ENCODE measurements around the gene SPRED1.
A peak's percentile ranks its signal among the peaks of the same experiment; 100 is the strongest.

The SPRED1 gene

DNA sequence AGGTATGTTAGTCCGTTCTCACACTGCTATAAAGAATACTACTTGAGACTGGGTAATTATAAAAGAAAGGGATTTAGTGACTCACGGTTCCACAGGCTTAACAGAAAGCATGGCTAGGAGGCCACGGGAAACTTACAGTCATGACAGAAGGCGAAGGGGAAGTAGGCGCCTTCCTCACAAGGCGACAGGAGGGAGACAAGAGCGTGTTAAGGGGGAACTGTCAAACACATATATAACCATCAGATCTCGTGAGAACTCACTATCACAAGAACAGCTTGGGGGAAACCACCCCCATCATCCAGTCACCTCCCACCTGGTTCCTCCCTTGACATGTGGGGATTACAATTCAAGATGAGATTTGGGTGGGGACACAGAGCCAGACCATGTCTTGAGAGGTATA lies 30.4 kb downstream of the SPRED1 start:
- no peak for DNase-seq (ENCODE audit: low spot score)

- DNase-seq (ENCODE audit: low spot score): no peak
Observed at GRCh38 chr15:38285456-38285855, 32.8 kb downstream of the SPRED1 start.

DNA sequence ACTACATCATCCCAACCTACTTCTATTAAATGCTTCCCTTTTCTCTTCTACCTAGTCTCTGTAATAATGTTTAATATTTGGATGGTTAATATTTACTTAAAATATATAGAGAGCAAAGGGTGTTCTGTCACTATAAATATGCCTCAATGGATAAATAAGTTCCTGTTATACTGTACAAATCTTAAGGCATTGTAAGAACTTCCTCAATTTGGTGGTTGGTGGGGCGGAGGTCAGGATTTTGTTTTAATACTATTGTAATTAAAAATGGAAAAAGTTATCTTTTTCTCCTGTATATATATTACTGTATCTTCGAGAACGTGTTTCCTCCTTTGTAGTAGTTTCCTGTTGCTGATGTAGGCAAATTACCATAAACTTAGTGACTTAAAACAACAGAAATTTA lies 41.5 kb downstream of the SPRED1 start:
- DNase-seq (ENCODE audit: low spot score): no peak

GRCh38 chr15:38297623-38298388 lies 45.2 kb downstream of the SPRED1 start:
- no peak for DNase-seq (ENCODE audit: low spot score)

DNA sequence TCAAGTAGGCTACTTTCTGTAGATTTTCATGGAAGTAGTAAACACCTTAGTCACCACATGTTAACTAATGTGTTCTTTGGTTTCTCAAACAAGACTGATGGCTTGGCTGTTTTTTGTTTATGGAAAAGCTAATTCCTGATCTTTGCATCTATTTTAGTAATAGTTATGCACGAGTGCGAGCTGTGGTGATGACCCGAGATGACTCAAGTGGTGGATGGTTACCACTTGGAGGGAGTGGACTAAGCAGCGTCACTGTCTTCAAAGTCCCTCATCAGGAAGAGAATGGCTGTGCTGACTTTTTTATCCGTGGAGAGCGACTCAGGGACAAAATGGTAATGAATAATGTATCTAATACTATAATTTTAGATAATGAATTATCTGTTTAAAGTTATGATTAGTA lies 46.6 kb downstream of the SPRED1 start:
- no peak for DNase-seq (ENCODE audit: low spot score)

DNA sequence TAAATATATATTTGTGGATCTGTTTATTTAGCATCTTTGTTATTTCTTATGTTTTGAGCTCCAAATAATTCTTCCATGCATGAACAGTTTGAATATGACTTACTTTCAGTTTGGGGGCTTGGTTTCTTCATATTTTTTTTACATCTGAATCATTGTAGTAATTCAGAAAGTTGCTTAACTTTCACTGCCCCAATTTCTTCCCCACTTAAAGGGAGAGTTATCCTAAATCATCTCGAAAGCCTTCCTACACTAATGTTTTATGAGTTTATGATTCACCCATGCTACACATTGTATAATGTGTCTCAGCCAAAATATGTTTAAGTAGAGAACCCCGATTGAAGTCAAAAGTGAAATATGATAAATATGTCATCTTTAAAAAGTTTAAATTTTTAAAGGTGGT lies 47.8 kb downstream of the SPRED1 start:
- DNase-seq (ENCODE audit: low spot score): no peak

- DNase-seq (ENCODE audit: low spot score): peak; percentile 15
Observed at GRCh38 chr15:38304481-38304880, 51.8 kb downstream of the SPRED1 start.

DNA sequence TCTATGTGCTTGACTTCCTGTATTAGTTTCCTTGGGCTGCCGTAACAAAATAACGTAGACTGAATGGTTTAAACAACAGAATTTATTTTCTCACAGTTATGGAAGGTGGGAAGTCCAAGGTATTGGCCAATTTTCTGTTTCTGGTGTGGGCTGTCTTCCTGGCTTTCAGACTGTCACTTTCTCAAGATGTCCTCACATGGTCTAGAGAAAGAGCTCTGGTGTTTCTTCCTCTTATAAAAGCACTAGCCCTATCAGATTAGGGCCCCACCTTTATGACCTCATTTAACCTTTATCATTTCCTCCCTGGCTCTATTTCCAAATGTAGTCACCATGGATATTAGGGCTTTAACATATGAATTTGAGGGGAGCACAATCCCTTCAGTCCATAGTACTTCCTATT lies 54.6 kb downstream of the SPRED1 start:
- DNase-seq (ENCODE audit: low spot score): no peak

- DNase-seq (ENCODE audit: low spot score): no peak
Observed at GRCh38 chr15:38307861-38308641, 55.4 kb downstream of the SPRED1 start.

- no peak for DNase-seq (ENCODE audit: low spot score)
Observed at GRCh38 chr15:38308797-38309196, 56.2 kb downstream of the SPRED1 start.

DNA sequence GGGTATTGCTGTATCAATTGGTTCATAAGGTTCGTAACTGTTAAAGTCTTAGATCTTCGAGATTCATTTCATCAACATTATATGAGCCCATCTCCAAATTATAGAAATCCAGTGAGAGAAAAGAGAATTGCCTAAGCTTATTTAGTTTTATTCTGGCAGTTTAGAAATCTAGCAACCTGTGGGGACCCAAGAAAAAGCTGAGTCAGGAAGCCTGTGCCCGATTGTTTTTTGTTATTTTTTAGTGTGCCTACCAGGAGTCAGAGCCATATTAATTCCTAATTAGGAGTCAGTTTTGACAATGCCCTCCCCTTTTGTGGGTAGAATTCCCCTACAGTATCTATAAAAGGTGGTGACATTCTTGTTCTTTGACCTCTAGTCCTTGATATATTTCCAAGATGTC lies 59.6 kb downstream of the SPRED1 start:
- no peak for DNase-seq (ENCODE audit: low spot score)

DNA sequence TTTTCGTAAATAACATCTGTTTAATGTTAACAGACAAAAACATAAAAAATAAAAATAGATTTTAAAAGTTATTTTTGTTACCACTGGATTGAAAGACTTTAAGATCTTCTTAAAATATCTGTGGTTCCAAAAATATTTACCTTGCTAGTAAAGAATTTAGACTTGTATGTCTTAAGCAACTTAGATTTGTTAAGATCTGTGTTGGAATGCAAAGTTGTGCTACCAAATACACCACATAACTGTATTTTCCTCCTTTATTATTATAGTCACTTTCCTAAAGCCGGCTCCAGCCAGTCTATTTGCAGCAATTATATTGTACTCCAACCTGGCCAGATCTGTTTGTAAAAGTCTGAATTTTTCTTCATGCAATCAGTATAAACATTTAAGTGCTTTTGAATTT lies 63.7 kb downstream of the SPRED1 start:
- peak; percentile 9 for DNase-seq (ENCODE audit: low spot score)

DNA sequence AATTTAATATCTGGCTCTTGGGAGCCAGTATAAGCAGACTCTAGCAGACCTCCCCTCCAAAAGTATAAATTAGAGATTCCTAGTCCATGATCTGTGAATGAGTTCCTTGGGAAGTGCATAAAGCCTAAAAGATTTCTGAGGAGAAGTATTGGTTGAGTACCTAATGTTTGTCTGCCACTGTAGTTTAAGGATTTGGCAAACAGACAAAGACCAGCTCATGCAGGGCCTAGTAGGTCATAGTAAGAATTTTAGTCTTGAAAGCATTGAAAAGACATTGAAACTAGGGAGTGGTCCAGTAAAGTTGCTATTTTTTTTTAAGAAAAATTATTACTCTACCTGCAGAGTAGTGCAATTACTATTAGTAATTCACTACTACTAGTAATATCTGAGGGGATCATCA lies 67.5 kb downstream of the SPRED1 start:
- DNase-seq (ENCODE audit: low spot score): peak; percentile 5

DNA sequence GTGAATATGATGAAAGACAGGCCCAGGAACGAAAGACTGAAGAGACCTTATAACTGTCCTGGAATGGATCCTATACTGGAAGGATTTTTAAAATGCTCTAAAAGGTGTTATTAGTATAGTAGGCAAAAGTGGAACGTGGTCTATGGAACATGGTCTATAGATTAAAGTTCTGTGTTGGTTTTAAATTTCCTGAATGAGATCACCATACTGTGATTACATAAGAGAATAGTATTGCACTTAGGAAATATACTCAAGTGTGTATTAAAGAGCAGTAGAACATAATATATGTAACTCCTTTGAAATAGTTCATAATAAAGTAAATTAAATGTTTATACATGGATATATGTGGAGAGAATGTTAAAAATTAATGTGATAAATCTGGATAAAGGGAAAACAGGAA lies 68.2 kb downstream of the SPRED1 start:
- no peak for DNase-seq (ENCODE audit: low spot score)

GRCh38 chr15:38323895-38324294 lies 71.3 kb downstream of the SPRED1 start:
- DNase-seq (ENCODE audit: low spot score): no peak

DNA sequence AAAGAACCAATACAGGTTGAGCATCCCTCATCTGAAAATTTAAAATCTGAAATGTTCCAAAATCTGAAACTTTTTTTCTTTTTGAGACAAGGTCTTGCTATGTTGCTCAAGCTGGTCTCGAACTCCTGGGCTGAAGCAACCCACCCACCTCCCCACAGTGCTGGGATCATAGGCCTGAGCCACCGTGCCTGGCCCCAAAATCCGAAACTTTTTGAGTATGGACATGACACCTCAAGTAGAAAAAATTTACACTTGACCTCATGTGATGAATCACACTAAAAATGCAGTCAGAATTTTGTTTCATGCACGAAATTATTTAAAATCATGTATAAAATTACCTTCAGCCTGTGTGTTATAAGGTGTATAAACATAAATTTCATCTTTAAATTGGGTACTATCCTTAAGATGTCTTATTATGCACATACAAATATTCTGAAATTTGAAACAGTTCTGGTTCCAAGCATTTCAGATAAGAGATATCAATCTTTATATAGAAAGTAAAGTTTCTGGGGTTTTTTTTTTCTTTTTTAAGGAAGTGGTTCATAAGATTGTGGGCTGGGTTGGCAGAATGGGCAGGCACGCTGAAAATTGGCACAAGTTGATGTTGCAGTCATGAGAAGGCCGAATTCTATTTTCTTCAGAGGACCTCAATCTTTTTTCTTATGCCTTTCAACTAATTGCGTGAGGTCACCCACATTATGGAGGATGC lies 72.5 kb downstream of the SPRED1 start:
- no peak for DNase-seq (ENCODE audit: low spot score)

DNA sequence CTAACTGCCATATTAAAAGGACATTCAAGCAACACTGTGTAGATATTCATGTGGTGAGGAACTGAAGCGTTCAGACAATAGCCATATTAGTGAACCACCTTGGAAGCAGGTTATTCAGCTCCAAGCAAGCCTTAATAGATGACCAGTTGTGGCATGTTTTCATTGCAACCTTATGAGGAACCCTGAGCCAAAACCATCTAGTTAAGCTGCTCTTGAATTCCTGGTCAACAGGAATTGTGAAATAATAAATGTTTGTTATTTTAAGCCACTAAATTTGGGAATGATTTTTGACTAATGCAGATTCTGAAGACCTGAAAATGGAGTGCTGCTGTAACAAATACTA lies 73.0 kb downstream of the SPRED1 start:
- no peak for DNase-seq (ENCODE audit: low spot score)

- DNase-seq (ENCODE audit: low spot score): no peak
Observed at GRCh38 chr15:38332711-38333110, 80.1 kb downstream of the SPRED1 start.

DNA sequence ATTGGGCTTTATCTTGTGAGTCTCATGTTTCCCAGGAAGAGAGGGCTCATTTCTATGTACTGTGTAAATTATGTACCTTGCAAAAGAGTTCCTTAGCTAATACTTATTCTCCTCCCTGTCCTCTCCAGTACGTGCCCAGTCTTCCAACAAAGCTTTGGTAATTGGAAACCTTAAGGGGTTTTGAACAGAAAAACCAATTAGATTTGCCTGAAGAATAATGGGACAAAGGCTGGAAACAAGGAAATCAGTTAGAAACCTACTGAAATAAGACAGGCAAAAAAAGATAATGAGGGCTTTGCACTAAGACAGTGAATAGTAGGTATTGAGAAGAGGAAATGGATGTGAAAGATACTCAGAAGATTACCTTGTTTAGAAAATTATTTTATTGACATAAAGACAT lies 82.5 kb downstream of the SPRED1 start:
- DNase-seq (ENCODE audit: low spot score): no peak

DNA sequence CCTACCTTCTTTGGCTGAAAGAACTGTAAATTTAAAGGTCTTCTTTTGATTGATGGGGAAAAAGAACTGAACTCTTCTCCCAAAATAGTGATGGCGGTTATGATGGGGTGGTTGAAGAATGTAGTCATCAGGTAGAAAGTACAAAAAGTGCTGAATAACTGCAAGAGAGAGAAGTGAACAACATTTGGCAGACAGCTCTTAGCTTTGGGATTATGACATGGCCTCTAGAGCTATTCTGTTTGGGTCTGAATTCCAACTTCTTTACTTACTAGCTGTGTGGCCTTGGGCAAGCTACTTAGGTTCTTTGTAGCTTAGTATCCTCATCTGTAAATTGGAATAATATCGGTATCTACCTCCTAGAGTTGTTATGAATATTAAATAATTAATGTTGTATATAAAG lies 91.7 kb downstream of the SPRED1 start:
- no peak for DNase-seq (ENCODE audit: low spot score)

DNA sequence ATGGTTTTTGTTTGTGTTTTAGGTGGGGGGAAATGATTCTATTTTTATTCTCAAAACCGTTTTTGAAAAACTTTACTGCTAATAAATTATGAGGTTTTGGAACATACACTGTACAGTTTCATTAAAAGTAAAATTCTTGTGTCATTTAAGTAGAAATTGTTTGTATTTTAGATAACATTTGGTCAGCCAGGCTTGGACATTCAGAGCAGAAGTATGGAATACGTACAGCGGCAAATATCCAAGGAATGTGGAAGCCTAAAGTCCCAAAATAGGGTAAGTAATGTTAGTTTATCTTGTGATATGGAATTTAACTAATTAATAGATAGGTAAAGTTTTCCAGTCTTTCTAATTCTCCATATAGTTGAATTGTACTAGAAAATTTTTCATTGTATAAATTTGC lies 96.6 kb downstream of the SPRED1 start:
- DNase-seq (ENCODE audit: low spot score): no peak

DNA sequence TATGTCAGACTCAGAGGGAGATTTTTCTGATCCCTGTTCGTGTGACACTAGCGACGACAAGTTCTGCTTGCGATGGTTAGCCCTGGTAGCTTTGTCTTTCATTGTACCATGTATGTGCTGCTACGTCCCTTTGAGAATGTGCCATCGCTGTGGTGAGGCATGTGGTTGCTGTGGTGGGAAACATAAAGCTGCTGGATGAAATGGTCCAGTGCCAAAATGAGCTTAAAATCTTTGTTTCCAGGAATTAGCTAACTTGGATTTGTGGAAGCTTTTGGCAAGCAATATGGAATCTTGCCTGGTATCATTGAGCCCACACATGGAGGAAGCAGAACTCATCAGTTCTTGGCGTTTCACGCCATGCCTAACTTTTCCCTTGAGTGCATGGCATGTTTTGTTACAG lies 98.8 kb downstream of the SPRED1 start:
- DNase-seq (ENCODE audit: low spot score): no peak

DNA sequence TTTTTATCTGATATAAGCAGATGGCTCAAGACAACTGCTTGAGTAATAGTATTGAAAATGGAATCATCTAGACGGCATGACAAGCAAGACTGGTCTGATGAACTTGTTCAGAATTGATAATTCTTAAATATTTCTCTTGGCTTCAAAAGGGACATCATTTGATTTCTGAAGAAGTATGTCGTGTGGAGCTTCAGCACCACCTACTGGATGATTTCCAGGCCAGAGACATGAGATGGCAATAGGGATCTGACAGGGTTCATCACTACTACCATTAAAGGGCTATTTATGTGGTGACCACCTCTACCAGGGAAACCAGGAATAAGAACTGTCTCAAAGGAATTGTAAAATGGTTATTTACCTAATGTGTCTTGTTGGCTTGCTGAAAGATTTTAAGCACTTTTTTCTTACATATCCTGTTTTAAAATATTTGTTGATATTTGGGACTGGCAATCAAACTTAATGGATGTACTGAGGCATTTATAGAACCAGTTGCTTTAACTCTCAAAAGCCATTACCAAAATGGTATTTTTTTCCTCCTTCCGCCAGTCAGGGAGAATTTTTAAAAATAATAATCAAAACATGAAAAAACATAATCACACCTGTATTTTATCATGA lies 101.8 kb downstream of the SPRED1 start:
- peak; percentile 53 for DNase-seq (ENCODE audit: low spot score)

All from GM03348 (cell line).